HG03575 (cell line): Measurements from ENCODE around the gene SLC25A51.
"Not testable (repeated sequence)": the region's sequence is repeated elsewhere in the genome, so short reads cannot be mapped to it uniquely, and the experiment has no call there.

Source experiments
- ATAC-seq: cut with Tn5 transposase; IDR thresholded peaks from one replicate; pipeline ENCODE4 v1.9.1; 2021; ENCODE audit not compliant: unreplicated experiment, insufficient number of reproducible peaks, low FRiP score; ENCODE audit errors: extremely low read depth

The SLC25A51 gene

DNA sequence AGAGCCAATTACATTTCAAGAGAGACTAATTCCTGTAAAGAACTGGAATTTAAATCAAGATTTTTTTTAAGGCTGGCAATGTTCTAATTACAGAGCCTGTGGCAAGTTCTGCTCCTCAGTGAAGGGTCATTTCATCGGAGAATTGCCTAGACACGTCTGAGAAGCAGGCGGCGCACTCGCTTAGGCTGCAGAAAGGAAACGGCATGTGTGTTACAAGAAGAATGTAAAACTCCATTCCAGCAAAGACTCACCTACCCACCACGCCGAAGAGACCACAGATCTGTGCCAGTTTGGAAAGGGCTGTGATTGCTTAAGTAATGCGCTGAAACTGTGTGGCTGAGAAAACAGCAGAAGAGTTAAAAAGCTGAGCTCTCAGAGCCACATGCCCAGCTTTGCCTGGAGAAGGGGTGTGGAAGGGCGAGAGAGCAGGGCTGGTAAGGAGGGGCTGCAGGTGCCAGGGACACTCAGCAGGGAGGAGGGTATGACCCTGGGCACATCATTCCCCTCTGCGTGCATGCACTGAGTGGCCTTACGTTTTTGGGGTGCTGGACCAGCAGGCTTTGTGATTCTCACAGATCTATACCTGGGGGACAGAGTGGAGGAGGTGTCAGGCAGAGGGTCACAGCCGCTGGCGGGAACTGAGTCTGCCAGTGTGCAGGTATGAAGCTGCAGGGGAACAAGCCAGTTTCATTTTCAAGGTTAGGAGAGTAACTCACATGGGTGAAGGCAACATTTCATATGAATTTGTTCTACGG is 17.8 kb upstream of the SLC25A51 start:
- ATAC-seq: no peak

DNA sequence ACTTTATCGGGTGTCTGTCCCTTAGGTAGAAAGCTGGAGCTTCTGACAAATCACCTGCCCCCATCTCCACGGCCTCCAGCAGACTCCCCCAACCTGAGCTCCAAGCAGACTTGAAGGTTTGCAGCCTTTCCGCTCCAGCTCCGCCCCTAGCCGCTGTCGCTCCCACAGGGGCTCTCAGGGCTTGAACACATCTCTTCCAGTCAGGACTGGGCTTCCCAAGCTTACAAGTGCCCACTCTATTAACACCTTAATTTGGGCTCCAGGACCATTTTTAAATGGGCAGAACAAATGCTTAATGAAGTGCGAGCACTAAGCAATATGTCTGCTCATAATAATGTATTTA is 17.2 kb upstream of the SLC25A51 start:
- no peak for ATAC-seq

DNA sequence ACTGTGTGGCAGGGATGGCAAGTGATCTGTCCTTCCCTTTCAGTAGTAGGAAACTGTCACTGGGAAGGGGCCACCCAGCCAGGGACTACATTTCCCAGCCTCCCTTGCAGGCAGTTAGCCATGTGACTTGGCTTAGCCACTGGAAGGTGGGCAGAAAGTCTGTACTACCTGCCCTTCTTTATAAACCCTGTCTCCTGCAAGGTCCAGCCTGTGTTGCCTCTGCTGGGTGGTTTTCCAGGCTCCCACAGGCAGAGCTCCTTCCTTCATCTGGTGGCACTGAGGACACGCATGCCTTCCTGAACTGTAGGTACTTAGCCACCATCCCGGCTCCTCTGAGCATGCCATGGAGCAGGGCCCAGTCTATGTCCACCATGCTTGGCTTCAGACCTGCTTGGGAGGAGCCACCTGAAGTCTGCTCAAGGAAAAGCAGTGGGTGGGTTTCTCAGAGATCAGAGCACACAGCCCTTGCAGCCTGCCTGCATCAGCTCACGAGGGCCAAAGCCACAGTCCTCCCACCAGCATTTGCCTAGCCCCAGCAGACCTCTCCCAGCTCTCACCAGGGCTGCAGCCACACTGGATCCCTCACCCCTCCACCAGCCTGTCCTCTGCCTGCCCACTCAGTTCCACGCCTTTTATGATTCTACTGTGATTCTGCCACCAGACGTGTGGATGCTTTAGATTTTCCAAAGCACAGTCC is 16.7 kb upstream of the SLC25A51 start:
- no peak for ATAC-seq

DNA sequence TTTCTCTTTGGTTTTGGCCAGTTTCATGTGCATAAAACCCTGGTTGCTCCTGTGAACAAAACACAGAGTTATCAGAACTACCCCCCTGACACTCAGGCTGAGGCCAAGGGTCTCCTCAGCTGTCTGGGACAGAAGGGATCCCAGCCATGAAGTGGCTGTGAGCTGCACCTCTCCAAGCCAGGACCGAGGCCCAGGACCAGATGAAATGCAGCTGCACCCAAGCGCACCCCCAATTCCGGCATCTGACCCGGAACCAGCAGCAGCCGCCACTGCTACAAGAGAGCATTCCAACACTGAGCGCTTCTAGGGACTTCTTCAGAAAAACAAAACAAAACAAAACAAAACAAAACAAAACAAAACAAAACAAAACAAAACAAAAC is 16.0 kb upstream of the SLC25A51 start:
- ATAC-seq: no peak

DNA sequence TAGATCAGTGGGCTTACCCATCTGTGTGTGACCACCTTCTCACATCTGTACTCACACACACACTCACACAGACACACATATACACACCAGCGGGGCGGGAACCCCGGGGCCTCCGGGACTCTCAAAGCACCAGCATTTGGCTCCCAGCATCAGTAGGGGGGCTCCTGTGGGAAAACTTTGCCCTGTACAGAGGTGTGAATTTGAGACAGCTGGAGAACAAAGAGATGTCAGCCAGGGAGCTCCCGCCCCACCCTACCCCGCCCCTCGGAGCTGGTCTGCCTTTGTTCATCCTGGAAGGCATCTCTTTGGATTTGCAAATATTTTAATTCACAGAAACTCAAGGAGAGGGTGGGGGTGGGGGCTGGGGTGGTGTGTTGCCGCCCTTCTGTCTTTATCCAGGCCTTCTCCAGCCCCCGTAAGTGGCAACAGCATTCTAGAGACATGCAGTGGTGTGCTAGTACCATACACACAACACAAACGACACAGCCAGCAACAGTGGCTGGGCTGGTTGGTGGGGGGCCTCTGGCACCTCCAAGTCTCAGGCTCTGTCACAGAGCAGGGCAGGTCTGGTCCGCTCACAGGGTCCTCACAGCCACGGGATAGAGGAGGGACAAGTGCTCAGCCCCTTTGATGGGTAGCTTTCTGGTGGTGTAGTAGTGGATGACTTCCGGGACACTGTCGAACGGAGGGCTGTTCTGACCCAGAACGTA is 15.5 kb upstream of the SLC25A51 start:
- ATAC-seq: no peak

DNA sequence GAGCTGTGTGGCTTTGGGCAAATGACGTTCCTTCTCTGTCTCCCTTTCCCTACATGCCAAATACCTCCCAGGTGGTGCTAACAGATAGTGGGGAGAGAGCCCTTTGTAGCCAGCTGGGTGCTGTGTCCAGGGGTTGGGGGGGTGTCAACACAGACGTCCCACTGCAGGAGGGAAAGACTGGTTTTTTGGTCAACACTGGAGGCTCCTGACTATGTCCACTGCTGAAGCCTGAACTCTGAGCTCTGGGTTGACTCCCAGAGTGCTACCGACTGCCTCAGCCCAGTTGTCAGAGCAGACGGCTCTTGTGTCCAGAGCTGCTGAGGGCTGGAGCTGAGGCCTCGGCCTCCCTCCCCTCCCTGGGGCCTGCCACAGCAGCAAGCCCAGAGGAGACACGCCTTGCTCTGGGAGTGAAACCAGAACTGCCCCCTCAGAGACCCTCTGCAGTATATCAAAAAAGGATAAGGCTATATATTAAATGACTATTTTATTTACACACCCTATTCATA is 14.8 kb upstream of the SLC25A51 start:
- no peak for ATAC-seq

DNA sequence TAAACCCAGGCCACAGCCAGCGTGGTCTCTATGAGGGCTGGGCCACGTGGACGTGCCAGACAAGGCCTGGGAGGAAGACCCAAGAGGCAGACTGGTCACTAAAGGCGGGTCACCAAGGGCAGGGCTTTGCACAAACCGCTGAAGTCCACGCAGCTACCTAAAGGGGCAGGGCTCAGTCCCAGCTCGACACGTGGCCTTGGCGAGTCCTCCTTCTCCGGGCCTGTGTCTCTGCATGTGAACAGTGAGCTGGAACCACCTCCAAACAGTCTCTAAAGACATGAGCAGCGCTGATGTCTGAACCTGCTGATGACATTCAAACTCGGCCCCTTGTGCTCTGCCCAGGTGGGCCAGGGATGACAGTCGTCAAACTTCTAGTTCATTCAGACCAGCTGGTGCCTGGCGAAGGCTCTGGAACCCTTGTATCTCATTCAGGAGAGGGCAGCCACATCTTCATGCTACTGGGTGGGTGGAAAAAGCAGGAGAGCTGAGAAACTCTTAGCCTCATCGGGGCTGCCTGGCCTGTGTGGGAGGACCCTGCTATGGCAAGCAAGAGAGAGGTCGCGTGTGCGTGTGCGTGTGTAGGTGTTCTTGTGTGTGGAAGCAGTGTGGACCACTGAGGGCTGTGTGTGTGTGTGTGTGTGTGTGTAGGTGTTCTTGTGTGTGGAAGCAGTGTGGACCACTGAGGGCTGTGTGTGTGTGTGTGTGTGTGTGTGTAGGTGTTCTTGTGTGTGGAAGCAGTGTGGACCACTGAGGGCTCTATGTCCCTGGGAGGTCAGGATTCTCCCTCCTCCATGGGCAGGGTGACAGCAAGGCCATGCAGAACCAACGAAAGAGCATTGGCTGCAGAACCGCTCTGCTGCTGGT is 14.1 kb upstream of the SLC25A51 start:
- ATAC-seq: no peak

DNA sequence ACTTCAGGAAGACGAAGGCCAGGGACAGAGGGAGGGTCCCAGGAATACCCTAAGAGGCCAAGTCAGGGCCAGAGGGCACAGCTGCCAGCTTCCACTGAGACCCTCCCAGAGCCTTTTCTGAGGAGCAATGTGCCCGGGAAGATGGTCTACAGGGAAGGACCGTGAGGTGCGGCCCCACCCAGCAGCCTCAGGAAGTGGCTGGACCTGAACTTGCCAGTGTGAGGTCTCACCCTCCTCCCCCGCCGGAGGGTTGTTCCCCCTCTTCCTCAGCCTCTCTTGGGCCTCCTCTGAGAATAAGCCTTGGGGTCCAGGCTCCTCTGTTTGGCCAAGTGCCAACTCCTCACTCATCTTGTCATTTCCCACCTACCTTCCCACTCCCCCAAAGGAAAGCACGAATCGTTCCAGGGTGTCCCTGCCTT is 13.4 kb upstream of the SLC25A51 start:
- no peak for ATAC-seq

DNA sequence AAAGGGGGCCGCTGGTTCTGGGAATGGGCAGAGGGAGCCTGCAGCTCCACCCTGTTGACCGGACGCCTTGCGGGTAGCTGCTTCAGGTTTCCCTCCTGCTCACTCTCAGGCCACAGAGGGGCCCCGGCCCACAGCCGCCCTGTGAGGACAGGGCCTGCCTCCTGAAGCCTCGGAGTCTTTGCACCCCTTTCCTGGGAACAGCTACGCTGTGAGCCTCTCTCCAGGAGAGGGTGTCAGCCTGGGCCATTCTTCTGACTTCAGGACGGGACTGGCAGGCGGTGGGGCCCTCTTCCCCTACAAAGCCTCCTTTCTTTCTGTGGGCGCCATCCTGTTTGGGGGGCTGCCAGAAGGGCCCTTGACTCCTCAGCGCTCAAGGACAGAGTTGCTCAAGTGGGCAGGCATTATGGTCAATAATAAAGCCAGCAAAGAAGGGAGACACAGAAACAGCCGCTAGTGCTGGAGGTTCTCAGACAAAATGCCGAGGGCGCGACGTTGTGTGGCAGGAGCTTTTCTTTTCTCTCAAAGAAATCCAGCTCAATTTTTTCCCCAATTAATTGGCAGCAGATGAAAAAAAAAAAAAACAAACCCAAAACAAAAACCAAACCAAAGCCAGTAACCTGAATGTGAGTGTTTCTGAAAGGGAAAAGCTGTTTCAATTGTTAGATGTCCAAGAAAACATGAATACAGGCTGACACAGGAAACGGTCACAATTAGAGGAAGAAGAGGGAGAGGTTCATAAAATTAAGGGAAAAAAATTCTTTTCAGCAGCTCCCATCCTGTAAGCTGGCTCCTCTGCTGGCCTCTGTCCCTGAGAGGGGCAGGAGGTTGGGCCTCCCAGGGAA is 12.8 kb upstream of the SLC25A51 start:
- ATAC-seq: no peak

DNA sequence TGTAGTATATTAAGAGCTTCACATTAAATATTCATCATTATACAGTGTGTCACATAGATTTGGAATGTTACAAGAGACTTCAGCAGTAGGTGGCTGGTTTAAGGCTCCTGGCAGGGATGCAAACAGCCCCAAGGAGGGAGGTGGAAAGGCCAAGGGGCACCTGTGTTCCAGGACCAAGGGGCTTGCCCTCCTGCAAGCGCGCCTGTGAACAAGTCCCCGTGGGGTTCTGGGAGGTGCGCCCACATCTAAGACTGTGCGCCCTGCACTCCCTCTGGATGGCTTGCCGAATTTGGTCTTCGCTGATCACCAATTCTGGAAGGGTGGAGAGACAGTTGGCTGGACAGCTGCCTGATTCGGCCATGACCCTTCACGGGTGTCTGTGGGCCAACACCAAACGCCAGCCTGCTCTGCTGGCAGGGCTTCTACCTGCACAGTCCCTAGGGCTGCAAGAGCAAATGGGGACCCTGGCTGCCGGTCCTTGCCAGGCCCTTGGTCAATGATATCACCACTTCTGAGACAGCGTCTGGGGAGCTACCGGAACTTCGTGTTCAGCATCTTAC is 12.1 kb upstream of the SLC25A51 start:
- no peak for ATAC-seq

DNA sequence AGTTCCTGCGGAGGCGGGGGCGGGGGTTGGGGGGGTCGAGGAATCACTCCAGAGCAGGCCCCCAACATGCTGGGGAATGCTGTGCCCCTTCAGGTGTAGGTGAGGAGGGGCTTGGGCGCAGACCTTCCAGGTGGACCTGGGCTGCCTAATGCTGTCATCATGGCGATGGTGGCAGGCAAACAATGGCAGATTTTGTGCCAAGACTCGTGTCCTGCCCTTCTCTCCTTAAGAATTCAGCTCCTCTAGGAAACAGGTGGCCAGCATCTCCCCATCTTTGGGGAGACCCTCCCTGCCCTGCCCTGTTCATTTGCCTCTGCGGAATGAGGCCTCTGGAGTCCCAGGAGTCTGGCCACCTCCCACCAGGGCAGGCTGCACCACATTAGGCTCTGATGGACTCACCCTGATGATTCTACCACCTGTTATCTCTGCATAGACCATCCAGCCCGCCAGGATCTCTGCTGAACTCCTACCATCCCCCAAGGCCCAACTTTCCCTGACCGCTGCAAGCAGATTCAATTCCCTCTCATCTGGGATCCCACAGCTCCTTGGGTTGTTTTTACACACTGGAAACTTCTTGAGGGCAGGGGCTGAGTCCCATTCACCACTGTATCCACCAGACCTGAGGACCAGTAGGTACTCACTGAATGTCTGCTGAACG is 10.9 kb upstream of the SLC25A51 start:
- ATAC-seq: no peak

DNA sequence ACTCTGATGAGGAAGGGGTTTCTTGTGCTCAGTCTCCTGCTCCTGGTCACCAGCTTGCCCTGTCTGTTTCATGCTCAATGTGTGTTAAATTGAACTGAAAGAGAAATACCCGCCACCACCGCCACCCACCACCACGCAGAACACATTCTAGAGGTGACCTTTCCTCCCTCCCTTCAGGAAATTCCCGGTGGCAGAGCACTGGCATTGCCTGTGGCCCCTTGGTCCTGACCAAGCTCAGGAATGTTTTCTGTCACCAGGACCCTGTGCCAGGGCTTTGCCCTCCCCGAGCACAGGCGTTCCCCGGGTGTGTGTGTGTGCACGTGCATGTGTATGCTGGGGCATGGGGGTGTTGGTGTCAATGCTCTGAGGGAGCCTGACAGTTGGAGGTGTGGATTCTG is 10.2 kb upstream of the SLC25A51 start:
- no peak for ATAC-seq

DNA sequence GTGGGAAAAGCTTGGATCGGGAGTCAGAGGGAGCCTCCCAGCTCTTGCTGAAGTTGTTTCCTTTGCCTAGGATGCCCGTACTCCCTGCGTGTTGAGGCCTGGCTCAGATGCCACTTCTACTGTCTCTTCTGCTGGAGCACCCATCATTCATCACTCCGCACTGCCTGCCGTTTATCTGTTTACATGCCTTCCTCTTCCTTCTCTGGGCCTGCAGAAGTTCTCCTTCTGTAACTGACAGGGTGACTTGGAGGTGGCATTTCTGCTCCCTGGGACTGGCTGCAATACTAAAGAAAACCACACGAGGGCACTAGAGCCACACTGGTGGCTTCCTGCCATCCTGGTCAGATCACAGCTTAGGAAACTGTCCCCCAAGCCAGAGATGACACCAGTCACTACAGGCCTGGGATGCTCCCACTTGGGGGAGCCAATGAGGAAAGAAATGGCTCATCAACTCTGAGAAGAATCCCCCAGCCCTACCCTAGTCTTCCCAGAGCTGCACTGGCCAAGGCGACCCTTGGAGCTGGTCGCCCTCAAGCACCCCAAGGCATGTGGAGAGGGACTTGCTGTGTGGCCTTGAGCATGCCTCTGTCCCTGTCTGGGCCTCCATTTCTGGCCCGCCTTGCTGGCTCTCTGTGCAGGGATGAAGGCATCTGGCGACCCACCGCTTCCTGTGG is 9.7 kb upstream of the SLC25A51 start:
- no peak for ATAC-seq

DNA sequence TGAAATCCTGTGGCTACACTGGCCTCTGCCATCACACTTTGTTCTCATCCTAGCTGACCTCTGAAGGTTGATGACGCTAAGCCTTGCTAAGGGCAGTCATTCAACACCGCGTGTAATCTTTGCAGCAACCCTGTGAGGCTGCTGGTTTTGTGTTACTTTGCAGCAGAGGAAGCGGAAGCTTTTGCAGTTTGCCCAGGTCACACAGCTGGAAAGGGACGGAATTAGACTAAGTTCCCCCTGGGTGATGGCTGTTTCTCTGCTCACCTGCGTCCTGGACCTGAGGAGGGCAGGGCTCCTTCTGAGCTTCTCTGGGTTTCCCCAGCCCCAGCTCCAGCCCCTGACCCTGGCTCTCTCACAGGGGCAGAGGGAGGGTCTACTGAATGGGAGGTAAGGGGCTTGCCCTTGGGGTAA is 7.3 kb upstream of the SLC25A51 start:
- no peak for ATAC-seq

DNA sequence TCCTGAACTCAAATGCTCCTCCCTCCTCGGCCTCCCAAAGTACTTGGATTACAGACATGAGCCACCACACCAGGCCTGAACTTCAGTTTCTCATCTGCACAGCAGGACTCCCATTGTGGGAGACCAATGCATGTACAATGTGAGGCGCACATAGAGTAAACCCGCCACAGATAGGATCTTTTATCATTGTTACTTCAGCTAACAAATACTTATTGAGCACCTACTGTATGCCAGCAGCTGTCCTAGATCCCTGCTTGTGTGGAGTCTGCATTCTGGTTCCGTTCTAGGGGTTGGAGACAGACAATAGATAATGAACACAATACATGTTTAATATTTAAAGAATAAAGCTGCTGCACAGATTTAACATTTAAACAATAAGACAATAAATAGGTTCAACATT is 6.3 kb upstream of the SLC25A51 start:
- ATAC-seq: no peak

DNA sequence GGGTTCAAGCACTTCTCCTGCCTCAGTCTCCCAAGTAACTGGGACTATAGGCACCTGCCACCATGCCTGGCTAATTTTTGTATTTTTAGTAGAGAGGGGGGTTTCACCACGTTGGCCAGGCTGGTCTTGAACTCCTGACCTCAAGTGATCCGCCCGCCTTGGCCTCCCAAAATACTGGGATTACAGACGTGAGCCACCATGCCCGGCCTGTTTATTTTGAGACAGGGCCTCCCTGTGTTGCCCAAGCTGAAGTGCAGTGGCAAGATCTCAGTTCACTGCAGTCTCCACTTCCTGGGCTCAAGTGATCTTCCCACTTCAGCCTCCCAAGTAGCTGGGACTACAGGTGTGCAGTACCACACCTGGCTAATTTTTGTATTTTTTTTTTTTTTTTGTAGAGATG is 5.9 kb upstream of the SLC25A51 start:
- ATAC-seq: not testable (repeated sequence)

DNA sequence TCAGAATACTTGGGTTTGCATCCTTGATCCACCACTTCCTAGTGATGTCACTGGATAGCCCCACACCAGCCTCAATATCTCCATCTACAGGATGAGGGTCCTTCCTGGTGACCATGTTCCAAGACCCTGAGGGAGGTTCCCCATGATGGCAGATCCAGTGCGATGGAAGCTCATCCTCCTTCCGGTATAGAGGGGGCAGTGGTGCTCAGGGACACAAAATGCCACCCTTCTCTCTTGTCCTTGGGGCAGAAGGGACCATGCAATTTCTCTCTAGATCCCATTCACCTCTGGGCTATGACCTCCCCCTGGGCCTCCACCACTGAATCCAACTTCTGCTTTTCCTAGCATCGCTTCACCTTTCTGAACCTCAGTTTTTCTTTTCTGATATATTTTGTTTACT is 5.4 kb upstream of the SLC25A51 start:
- no peak for ATAC-seq
